Lower leg skin (tissue), 3 donors: Measurements from ENCODE around the gene PCCA.

Source experiments
- POLR2A ChIP-seq, 2 donors: fragments of 450-650 bp; IDR thresholded peaks; one replicate each; pipeline ENCODE4 v1.6.1; 2016 to 2017; ENCODE audit warnings: antibody characterized with exemption in 2 of 2, mild to moderate bottlenecking in 1 of 2, moderate library complexity in 1 of 2
- TF ChIP-seq, protein P1 (sequence below), 3 donors: fragments of 450-650 bp; IDR thresholded peaks; one replicate each; pipeline ENCODE4 v1.5.1; 2016; ENCODE audit warnings: antibody characterized with exemption in 3 of 3, mild to moderate bottlenecking in 3 of 3, moderate library complexity in 2 of 3

DNA sequence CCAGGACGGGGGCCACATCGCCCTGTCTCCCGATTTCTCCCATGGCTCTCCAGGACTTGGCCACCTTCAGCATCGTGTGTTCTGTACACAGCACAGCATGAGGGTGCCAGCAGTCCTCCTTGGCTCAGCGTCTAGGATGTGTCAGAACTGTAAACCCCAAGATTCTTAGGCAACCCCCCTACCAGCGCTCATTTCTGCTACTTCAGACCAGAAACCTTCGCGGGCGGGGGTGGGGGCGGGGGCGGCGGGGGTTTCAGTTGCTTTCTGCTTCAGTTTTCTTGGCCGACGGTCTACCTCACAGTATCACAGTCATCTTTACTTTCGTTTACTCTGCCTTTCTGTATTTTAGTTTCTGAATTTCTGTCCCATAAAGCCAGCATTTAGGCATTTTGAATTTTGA, 417.3 kb downstream of the PCCA start:
- TF ChIP-seq, protein P1, sequence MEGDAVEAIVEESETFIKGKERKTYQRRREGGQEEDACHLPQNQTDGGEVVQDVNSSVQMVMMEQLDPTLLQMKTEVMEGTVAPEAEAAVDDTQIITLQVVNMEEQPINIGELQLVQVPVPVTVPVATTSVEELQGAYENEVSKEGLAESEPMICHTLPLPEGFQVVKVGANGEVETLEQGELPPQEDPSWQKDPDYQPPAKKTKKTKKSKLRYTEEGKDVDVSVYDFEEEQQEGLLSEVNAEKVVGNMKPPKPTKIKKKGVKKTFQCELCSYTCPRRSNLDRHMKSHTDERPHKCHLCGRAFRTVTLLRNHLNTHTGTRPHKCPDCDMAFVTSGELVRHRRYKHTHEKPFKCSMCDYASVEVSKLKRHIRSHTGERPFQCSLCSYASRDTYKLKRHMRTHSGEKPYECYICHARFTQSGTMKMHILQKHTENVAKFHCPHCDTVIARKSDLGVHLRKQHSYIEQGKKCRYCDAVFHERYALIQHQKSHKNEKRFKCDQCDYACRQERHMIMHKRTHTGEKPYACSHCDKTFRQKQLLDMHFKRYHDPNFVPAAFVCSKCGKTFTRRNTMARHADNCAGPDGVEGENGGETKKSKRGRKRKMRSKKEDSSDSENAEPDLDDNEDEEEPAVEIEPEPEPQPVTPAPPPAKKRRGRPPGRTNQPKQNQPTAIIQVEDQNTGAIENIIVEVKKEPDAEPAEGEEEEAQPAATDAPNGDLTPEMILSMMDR (IDR thresholded peaks at IDR 0.05): no peak
- TF ChIP-seq POLR2A (IDR thresholded peaks at IDR 0.05): no peak
